ENCODE results near the gene INHBA.

Gene INHBA

GRCh38 chr7:41689815-41690214 is 13.1 kb downstream of the INHBA start:
- no peak for DNase-seq (ENCODE audit: insufficient read length, low spot score)
- no peak for TF ChIP-seq CTCF (IDR thresholded peaks at IDR 0.05; ENCODE audit: insufficient read depth, missing control alignments)
- no peak for FAIRE-seq

GRCh38 chr7:41688906-41689305 is 14.0 kb downstream of the INHBA start:
- FAIRE-seq (no peak), DNase-seq (ENCODE audit: insufficient read length, low spot score) (no peak)
- no peak for TF ChIP-seq CTCF (IDR thresholded peaks at IDR 0.05; ENCODE audit: insufficient read depth, missing control alignments)

- TF ChIP-seq CTCF (IDR thresholded peaks at IDR 0.05; ENCODE audit: insufficient read depth, missing control alignments) = no peak
- FAIRE-seq (no peak), DNase-seq (ENCODE audit: insufficient read length, low spot score) (no peak)
These were observed 14.8 kb downstream of the INHBA start for GRCh38 chr7:41688012-41688625.

- no peak for TF ChIP-seq CTCF (IDR thresholded peaks at IDR 0.05; ENCODE audit: insufficient read depth, missing control alignments)
- FAIRE-seq = no peak
- DNase-seq (ENCODE audit: insufficient read length, low spot score) = no peak
These were observed 17.2 kb downstream of the INHBA start for GRCh38 chr7:41685684-41686083.

- FAIRE-seq (no peak), DNase-seq (ENCODE audit: insufficient read length, low spot score) (no peak)
- TF ChIP-seq CTCF (IDR thresholded peaks at IDR 0.05; ENCODE audit: insufficient read depth, missing control alignments) = no peak
These were observed 20.5 kb downstream of the INHBA start for GRCh38 chr7:41682422-41682821.

- no peak for TF ChIP-seq CTCF (IDR thresholded peaks at IDR 0.05; ENCODE audit: insufficient read depth, missing control alignments)
- FAIRE-seq = no peak
These were observed 23.3 kb downstream of the INHBA start for GRCh38 chr7:41679566-41679965.

GRCh38 chr7:41674505-41675023 is 28.3 kb downstream of the INHBA start:
- FAIRE-seq = no peak
- DNase-seq (ENCODE audit: insufficient read length, low spot score) = no peak
- TF ChIP-seq CTCF (IDR thresholded peaks at IDR 0.05; ENCODE audit: insufficient read depth, missing control alignments) = no peak

More at GRCh38 chr7:41679566-41679965, 23.3 kb downstream of the INHBA start:
- DNase-seq (ENCODE audit: insufficient read length, low spot score) = no peak
